ENCODE data around the gene LRRC47. TPM values are rescaled to one million over a fixed set of nuclear protein-coding genes. Genes with fewer than 3 reads are reported as not detected.

LRRC47 gene
- total and polyA plus RNA-seq, 2 of the 13 experiments (the other 11 are each of a cell fraction or from before 2014, with no cell fraction given) = 18.3 to 52.5 TPM

DNA sequence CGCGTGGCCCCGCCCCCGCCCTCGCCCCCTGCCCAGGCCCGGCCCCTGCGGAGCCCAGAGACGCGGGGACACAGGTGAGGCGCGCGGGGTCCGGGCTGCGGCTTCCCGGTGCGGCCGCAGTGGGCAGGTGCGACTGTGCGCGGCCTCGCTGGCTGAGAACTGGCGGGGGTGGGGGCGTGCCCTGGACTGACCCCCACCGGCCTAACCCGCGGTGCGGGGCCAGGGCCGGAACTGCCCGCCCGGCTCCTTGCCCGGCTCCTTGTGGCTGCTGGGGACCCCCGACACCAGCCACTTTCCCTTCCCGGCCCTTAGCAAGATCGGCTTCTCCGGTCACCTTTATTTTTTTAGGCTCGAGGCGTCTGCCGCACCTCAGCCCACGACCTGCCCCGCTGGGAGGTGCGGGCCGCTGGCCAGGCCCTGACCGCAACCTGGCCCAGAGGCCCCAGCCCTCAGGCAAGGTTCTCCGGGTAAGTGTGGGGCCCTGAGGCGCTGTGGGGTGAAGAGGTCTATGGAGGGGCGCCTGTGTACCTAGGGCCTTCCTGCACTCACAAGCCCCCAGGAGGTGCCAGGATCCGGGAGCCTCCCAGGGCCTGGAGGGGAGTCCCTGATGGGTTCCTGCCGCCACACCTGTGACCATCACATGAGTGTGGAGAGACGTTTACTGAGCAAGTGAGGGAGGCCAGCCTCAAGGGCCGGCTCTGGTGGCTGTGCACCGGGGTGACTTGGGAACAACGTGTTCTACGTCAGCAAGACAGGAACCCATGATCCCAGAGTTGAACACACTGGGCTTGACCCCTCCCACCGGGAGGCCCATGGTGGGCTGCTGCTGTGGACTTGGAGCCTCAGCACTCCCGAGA, 23.4 kb downstream of the LRRC47 start, which contains the start of gene SMIM1 (continued):
- TF ChIP-seq KLF11 (CRISPR knock-in tag; IDR thresholded peaks at IDR 0.05) (no peak), ARNTL (CRISPR knock-in tag; IDR thresholded peaks at IDR 0.05) (peak; percentile 36), ZFY (CRISPR knock-in tag; IDR thresholded peaks at IDR 0.05) (peak; percentile 63), ZFP90 (CRISPR knock-in tag; IDR thresholded peaks at IDR 0.05; ENCODE audit: borderline replicate concordance) (0 out of 2 replicates have a peak, but pooled peaks have one; percentile 52), KMT2B (CRISPR knock-in tag; IDR thresholded peaks at IDR 0.05) (no peak), TBL1XR1 (IDR thresholded peaks at IDR 0.05; ENCODE audit: borderline replicate concordance, low read length, partially characterized antibody) (no peak), ATF7-NPFF (CRISPR knock-in tag; IDR thresholded peaks at IDR 0.05; ENCODE audit: low read depth) (0 out of 2 replicates have a peak, but pooled peaks have one; percentile 6), ZNF674 (CRISPR knock-in tag; IDR thresholded peaks at IDR 0.05; ENCODE audit: low read depth) (0 out of 2 replicates have a peak, but pooled peaks have one; percentile 49), ZNF230 (CRISPR knock-in tag; IDR thresholded peaks at IDR 0.05) (0 out of 2 replicates have a peak, but pooled peaks have one; percentile 22), ZNF543 (CRISPR knock-in tag; IDR thresholded peaks at IDR 0.05) (peak; percentile 27; the same call in 1 of the 2 replicates), HNF4A (CRISPR knock-in tag; IDR thresholded peaks at IDR 0.05) (peak; percentile 46), SAP130 (CRISPR knock-in tag; IDR thresholded peaks at IDR 0.05; ENCODE audit: low read depth) (0 out of 2 replicates have a peak, but pooled peaks have one; percentile 39), ZNF251 (CRISPR knock-in tag; IDR thresholded peaks at IDR 0.05) (no peak), ZNF263 (CRISPR knock-in tag; IDR thresholded peaks at IDR 0.05) (no peak)
- TF ChIP-seq, protein P1, sequence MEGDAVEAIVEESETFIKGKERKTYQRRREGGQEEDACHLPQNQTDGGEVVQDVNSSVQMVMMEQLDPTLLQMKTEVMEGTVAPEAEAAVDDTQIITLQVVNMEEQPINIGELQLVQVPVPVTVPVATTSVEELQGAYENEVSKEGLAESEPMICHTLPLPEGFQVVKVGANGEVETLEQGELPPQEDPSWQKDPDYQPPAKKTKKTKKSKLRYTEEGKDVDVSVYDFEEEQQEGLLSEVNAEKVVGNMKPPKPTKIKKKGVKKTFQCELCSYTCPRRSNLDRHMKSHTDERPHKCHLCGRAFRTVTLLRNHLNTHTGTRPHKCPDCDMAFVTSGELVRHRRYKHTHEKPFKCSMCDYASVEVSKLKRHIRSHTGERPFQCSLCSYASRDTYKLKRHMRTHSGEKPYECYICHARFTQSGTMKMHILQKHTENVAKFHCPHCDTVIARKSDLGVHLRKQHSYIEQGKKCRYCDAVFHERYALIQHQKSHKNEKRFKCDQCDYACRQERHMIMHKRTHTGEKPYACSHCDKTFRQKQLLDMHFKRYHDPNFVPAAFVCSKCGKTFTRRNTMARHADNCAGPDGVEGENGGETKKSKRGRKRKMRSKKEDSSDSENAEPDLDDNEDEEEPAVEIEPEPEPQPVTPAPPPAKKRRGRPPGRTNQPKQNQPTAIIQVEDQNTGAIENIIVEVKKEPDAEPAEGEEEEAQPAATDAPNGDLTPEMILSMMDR (CRISPR knock-in tag; IDR thresholded peaks at IDR 0.05) = no peak
- TF ChIP-seq, protein P2, sequence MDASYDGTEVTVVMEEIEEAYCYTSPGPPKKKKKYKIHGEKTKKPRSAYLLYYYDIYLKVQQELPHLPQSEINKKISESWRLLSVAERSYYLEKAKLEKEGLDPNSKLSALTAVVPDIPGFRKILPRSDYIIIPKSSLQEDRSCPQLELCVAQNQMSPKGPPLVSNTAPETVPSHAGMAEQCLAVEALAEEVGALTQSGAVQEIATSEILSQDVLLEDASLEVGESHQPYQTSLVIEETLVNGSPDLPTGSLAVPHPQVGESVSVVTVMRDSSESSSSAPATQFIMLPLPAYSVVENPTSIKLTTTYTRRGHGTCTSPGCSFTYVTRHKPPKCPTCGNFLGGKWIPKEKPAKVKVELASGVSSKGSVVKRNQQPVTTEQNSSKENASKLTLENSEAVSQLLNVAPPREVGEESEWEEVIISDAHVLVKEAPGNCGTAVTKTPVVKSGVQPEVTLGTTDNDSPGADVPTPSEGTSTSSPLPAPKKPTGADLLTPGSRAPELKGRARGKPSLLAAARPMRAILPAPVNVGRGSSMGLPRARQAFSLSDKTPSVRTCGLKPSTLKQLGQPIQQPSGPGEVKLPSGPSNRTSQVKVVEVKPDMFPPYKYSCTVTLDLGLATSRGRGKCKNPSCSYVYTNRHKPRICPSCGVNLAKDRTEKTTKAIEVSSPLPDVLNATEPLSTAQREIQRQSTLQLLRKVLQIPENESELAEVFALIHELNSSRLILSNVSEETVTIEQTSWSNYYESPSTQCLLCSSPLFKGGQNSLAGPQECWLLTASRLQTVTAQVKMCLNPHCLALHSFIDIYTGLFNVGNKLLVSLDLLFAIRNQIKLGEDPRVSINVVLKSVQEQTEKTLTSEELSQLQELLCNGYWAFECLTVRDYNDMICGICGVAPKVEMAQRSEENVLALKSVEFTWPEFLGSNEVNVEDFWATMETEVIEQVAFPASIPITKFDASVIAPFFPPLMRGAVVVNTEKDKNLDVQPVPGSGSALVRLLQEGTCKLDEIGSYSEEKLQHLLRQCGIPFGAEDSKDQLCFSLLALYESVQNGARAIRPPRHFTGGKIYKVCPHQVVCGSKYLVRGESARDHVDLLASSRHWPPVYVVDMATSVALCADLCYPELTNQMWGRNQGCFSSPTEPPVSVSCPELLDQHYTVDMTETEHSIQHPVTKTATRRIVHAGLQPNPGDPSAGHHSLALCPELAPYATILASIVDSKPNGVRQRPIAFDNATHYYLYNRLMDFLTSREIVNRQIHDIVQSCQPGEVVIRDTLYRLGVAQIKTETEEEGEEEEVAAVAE (CRISPR knock-in tag; IDR thresholded peaks at IDR 0.05; ENCODE audit: borderline replicate concordance) = 0 out of 2 replicates have a peak, but pooled peaks have one; percentile 8
- TF ChIP-seq, protein P3, sequence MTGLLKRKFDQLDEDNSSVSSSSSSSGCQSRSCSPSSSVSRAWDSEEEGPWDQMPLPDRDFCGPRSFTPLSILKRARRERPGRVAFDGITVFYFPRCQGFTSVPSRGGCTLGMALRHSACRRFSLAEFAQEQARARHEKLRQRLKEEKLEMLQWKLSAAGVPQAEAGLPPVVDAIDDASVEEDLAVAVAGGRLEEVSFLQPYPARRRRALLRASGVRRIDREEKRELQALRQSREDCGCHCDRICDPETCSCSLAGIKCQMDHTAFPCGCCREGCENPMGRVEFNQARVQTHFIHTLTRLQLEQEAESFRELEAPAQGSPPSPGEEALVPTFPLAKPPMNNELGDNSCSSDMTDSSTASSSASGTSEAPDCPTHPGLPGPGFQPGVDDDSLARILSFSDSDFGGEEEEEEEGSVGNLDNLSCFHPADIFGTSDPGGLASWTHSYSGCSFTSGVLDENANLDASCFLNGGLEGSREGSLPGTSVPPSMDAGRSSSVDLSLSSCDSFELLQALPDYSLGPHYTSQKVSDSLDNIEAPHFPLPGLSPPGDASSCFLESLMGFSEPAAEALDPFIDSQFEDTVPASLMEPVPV (CRISPR knock-in tag; IDR thresholded peaks at IDR 0.05) = no peak
- TF ChIP-seq, protein P4, sequence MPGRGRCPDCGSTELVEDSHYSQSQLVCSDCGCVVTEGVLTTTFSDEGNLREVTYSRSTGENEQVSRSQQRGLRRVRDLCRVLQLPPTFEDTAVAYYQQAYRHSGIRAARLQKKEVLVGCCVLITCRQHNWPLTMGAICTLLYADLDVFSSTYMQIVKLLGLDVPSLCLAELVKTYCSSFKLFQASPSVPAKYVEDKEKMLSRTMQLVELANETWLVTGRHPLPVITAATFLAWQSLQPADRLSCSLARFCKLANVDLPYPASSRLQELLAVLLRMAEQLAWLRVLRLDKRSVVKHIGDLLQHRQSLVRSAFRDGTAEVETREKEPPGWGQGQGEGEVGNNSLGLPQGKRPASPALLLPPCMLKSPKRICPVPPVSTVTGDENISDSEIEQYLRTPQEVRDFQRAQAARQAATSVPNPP (CRISPR knock-in tag; IDR thresholded peaks at IDR 0.05) = no peak
